ENCODE data around the gene VTA1.
"Not testable (repeated sequence)": the region's sequence is repeated elsewhere in the genome, so short reads cannot be mapped to it uniquely, and the experiment has no call there.

VTA1 gene

DNA sequence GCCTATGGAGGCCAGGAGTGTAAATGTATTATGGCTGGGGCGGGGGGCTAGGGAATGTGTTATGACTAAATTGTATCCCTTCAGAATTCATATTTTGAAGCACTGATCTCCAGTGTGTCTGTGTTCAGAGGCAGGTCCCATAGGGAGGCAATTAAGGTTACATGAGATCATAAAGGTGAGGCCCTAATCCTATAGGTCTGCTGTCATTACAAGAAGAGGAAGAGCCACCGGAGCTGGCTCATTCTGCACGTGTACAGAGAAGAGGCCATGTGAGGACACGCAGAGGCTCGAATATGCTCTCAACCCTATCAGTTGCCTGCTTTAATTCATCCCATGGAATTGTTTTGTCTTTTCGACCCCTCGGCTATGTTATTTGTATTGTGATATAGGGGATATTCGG, 76.9 kb downstream of the VTA1 start:
- Histone ChIP-seq H3K4me1 (ENCODE audit: insufficient read depth, low read length) (no peaks in the 10 kb centered on the region), H3K4me2 (ENCODE audit: insufficient read depth, low read length) (no peak overlapping the region), H4K20me1 (ENCODE audit: insufficient read depth, low read length) (no peaks in the 10 kb centered on the region), H3K9me3 (ENCODE audit: insufficient read depth, low read length, severe bottlenecking) (no peaks in the 10 kb centered on the region), H3K9ac (ENCODE audit: low read depth, low read length) (no peak overlapping the region), H2AFZ (ENCODE audit: low read depth, low read length) (no peak overlapping the region), H3K27ac (ENCODE audit: low read length) (no peak overlapping the region), H3K27me3 (ENCODE audit: insufficient read depth, low read length, poor library complexity) (no peaks in the 10 kb centered on the region), H3K4me3 (ENCODE audit: low read depth in 1 of 2, low read length in 2 of 2) (no peak overlapping the region), H3K79me2 (ENCODE audit: insufficient read depth, low read length) (no peaks in the 10 kb centered on the region), H3K36me3 (ENCODE audit: insufficient read depth, low read length) (peaks cover 7% of the 10 kb centered on the region; the same call in 1 of the 2 replicates)
- TF ChIP-seq, protein P1, sequence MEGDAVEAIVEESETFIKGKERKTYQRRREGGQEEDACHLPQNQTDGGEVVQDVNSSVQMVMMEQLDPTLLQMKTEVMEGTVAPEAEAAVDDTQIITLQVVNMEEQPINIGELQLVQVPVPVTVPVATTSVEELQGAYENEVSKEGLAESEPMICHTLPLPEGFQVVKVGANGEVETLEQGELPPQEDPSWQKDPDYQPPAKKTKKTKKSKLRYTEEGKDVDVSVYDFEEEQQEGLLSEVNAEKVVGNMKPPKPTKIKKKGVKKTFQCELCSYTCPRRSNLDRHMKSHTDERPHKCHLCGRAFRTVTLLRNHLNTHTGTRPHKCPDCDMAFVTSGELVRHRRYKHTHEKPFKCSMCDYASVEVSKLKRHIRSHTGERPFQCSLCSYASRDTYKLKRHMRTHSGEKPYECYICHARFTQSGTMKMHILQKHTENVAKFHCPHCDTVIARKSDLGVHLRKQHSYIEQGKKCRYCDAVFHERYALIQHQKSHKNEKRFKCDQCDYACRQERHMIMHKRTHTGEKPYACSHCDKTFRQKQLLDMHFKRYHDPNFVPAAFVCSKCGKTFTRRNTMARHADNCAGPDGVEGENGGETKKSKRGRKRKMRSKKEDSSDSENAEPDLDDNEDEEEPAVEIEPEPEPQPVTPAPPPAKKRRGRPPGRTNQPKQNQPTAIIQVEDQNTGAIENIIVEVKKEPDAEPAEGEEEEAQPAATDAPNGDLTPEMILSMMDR (IDR thresholded peaks at IDR 0.05; ENCODE audit: borderline replicate concordance, extremely low read depth, low read length, poor library complexity, severe bottlenecking), result no peak
- no peak for TF ChIP-seq EZH2 (IDR thresholded peaks at IDR 0.05; ENCODE audit: borderline replicate concordance, low read depth, low read length, severe bottlenecking)
- DNase-seq (no peak), ATAC-seq (ENCODE audit: insufficient read depth, low read depth) (no peak)

DNA sequence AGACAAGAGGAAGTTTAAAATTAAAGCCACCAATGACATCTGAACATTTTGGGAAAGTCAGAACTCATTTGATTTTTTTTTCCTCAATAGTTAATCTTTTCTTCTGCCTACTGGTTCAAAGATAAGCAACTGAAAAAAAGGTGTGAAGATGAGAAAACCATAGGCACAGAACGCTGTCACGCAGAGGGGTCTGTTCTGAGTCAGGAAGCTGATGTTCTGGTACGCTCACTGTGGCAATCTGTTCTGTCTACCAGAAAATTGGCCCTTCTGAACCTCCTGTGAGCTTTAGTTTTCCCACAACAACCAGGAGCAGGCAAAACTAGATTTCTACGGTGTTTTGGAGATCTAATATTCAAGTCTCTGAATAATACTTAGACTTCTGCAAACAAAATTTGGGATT, 78.1 kb downstream of the VTA1 start:
- Histone ChIP-seq H4K20me1 (ENCODE audit: insufficient read depth, low read length) (no peaks in the 10 kb centered on the region), H3K36me3 (ENCODE audit: insufficient read depth, low read length) (no peaks in the 10 kb centered on the region), H3K27ac (ENCODE audit: low read length) (no peak overlapping the region), H3K4me2 (ENCODE audit: insufficient read depth, low read length) (no peak overlapping the region), H3K27me3 (ENCODE audit: insufficient read depth, low read length, poor library complexity) (no peaks in the 10 kb centered on the region), H3K9ac (ENCODE audit: low read depth, low read length) (no peak overlapping the region), H3K79me2 (ENCODE audit: insufficient read depth, low read length) (no peaks in the 10 kb centered on the region), H3K9me3 (ENCODE audit: insufficient read depth, low read length, severe bottlenecking) (no peaks in the 10 kb centered on the region), H3K4me1 (ENCODE audit: insufficient read depth, low read length) (no peaks in the 10 kb centered on the region), H2AFZ (ENCODE audit: low read depth, low read length) (no peak overlapping the region), H3K4me3 (ENCODE audit: low read depth in 1 of 2, low read length in 2 of 2) (no peak overlapping the region)
- ATAC-seq (ENCODE audit: insufficient read depth, low read depth), result no peak
- TF ChIP-seq, protein P1 (IDR thresholded peaks at IDR 0.05; ENCODE audit: borderline replicate concordance, extremely low read depth, low read length, poor library complexity, severe bottlenecking), result no peak
- no peak for DNase-seq

DNA sequence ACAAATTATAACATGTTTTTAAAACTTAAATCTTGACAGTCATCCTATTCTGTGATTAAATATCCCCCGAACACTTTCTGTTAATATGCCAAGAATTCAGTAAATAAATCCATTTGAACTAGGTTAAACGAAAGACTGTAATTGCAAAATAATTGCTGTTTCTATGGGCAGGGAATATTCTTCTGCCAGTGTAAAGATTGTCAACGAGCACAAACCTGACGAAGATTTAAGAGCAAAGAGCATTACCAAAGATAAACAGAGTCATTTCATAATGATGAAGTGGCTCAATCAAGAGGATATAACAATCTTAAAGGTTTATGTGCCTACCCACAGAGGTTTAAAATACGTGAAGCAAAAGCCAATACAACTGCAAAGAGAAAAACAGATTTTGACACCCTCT, 78.5 kb downstream of the VTA1 start:
- Histone ChIP-seq H3K9ac (ENCODE audit: low read depth, low read length) (no peak overlapping the region), H3K4me1 (ENCODE audit: insufficient read depth, low read length) (no peaks in the 10 kb centered on the region), H3K36me3 (ENCODE audit: insufficient read depth, low read length) (no peaks in the 10 kb centered on the region), H3K4me2 (ENCODE audit: insufficient read depth, low read length) (no peak overlapping the region), H3K9me3 (ENCODE audit: insufficient read depth, low read length, severe bottlenecking) (no peaks in the 10 kb centered on the region), H3K27me3 (ENCODE audit: insufficient read depth, low read length, poor library complexity) (no peaks in the 10 kb centered on the region), H3K79me2 (ENCODE audit: insufficient read depth, low read length) (no peaks in the 10 kb centered on the region), H4K20me1 (ENCODE audit: insufficient read depth, low read length) (no peaks in the 10 kb centered on the region), H3K27ac (ENCODE audit: low read length) (no peak overlapping the region), H3K4me3 (ENCODE audit: low read depth in 1 of 2, low read length in 2 of 2) (no peak overlapping the region), H2AFZ (ENCODE audit: low read depth, low read length) (no peak overlapping the region)
- TF ChIP-seq, protein P1 (IDR thresholded peaks at IDR 0.05; ENCODE audit: borderline replicate concordance, extremely low read depth, low read length, poor library complexity, severe bottlenecking), result no peak
- no peak for TF ChIP-seq EZH2 (IDR thresholded peaks at IDR 0.05; ENCODE audit: borderline replicate concordance, low read depth, low read length, severe bottlenecking)
- DNase-seq (no peak), ATAC-seq (ENCODE audit: insufficient read depth, low read depth) (no peak)

DNA sequence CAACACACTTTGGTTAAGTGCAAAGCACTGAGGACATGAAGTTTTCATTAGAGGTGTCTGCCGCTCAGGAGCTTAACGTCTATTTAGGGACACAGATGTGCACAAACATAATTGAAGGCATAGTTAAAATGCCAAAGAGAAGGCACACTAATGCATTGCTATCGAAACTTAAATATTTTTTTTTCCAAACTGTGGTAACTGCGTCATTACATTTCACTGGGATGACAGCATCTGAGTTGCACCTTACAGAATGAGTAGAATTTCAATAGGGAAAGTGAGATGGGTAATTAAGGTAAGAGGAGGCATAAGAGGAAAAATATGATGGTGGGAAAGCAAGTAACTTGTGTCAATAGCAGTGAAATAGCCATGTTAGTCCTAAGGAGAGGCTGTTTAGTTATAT, 79.7 kb downstream of the VTA1 start:
- ATAC-seq (ENCODE audit: insufficient read depth, low read depth), result no peak
- H3K4me3 ChIP-seq (ENCODE audit: low read depth in 1 of 2, low read length in 2 of 2), result no peak overlapping the region
- no peaks in the 10 kb centered on the region for H3K9me3 ChIP-seq (ENCODE audit: insufficient read depth, low read length, severe bottlenecking)
- DNase-seq, result no peak
- H3K27ac ChIP-seq (ENCODE audit: low read length), result no peak overlapping the region
- no peak overlapping the region for H3K4me2 ChIP-seq (ENCODE audit: insufficient read depth, low read length)
- no peaks in the 10 kb centered on the region for H4K20me1 ChIP-seq (ENCODE audit: insufficient read depth, low read length)
- TF ChIP-seq, protein P1 (IDR thresholded peaks at IDR 0.05; ENCODE audit: borderline replicate concordance, extremely low read depth, low read length, poor library complexity, severe bottlenecking), result no peak
- TF ChIP-seq EZH2 (IDR thresholded peaks at IDR 0.05; ENCODE audit: borderline replicate concordance, low read depth, low read length, severe bottlenecking), result no peak
- H3K27me3 ChIP-seq (ENCODE audit: insufficient read depth, low read length, poor library complexity), result no peaks in the 10 kb centered on the region
- H2AFZ ChIP-seq (ENCODE audit: low read depth, low read length), result no peak overlapping the region
- no peaks in the 10 kb centered on the region for H3K36me3 ChIP-seq (ENCODE audit: insufficient read depth, low read length)
- no peak overlapping the region for H3K9ac ChIP-seq (ENCODE audit: low read depth, low read length)
- H3K79me2 ChIP-seq (ENCODE audit: insufficient read depth, low read length), result no peaks in the 10 kb centered on the region
- no peaks in the 10 kb centered on the region for H3K4me1 ChIP-seq (ENCODE audit: insufficient read depth, low read length)

DNA sequence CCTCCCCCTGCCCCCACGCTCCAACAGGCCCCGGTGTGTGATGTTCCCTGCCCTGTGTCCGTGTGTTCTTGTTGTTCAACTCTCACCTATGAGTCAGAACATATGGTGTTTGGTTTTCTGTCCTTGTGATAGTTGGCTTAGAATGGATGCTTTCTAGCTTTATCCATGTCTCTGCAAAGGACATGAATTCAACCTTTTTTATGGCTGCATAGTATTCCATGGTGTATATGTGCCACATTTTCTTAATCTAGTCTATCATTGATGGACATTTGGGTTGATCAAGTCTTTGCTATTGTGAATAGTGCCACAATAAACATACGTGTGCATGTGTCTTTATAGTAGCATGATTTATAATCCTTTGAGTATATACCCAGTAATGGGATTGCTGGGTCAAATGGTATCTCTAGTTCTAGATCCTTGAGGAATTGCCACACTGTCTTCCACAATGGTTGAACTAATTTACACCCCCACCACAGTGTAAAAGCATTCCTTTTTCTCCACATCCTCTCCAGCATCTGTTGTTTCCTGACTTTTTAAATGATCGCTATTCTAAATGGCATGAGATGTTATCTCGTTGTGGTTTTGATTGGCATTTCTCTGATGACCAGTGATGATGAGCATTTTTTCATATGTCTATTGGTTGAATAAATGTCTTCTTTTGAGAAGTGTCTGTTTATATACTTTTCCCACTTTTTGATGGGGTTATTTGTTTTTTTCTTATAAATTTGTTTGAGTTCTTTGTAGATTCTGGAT, 82.6 kb downstream of the VTA1 start:
- not testable (repeated sequence) for ATAC-seq (ENCODE audit: insufficient read depth, low read depth)

More for the DNA sequence above, 82.6 kb downstream of the VTA1 start:
- not testable (repeated sequence) for H3K4me2 ChIP-seq (ENCODE audit: insufficient read depth, low read length); H3K27ac ChIP-seq (ENCODE audit: low read length); H3K9ac ChIP-seq (ENCODE audit: low read depth, low read length); H3K36me3 ChIP-seq (ENCODE audit: insufficient read depth, low read length); H2AFZ ChIP-seq (ENCODE audit: low read depth, low read length); H4K20me1 ChIP-seq (ENCODE audit: insufficient read depth, low read length); H3K27me3 ChIP-seq (ENCODE audit: insufficient read depth, low read length, poor library complexity); H3K4me1 ChIP-seq (ENCODE audit: insufficient read depth, low read length); H3K79me2 ChIP-seq (ENCODE audit: insufficient read depth, low read length); DNase-seq; H3K4me3 ChIP-seq (ENCODE audit: low read depth in 1 of 2, low read length in 2 of 2); H3K9me3 ChIP-seq (ENCODE audit: insufficient read depth, low read length, severe bottlenecking)
